Stimulated activated CD4-positive, alpha-beta T cell treated with anti-CD3 and anti-CD28 coated beads, Interleukin-4, amount 100 ng/mL, for 24 hours (primary cell): ENCODE measurements around the gene MBD2.
"Not testable (repeated sequence)": the region's sequence is repeated elsewhere in the genome, so short reads cannot be mapped to it uniquely, and the experiment has no call there.

Experiments
- DNase-seq: peaks from one replicate; pipeline ENCODE4 v3.0.0-alpha.2; 2020

Gene MBD2

GRCh38 chr18:54224379-54225014 is at the start of gene MBD2:
MBD2 (minus strand) TSS chr18:54224669; CDS start chr18:54224559, 110 bp downstream.
- peak; percentile 94 for DNase-seq

- peak; percentile 63 for DNase-seq
These were observed 45.7 kb upstream of the MBD2 start for GRCh38 chr18:54269893-54270844.

GRCh38 chr18:54268751-54269150 is 44.3 kb upstream of the MBD2 start:
- no peak for DNase-seq

GRCh38 chr18:54267701-54268100 is 43.2 kb upstream of the MBD2 start:
- DNase-seq, result no peak

- peak; percentile 44 for DNase-seq
These were observed 39.5 kb upstream of the MBD2 start for GRCh38 chr18:54263904-54264336.

- DNase-seq, result peak; percentile 73
These were observed 37.4 kb upstream of the MBD2 start for GRCh38 chr18:54261894-54262293.

GRCh38 chr18:54260396-54261072 is 36.1 kb upstream of the MBD2 start:
- no peak for DNase-seq

- not testable (repeated sequence) for DNase-seq
These were observed 33.3 kb upstream of the MBD2 start for GRCh38 chr18:54257818-54258217.

GRCh38 chr18:54257015-54257414 is 32.5 kb upstream of the MBD2 start:
- no peak for DNase-seq

GRCh38 chr18:54255141-54255540 is 30.7 kb upstream of the MBD2 start:
- DNase-seq, result no peak

GRCh38 chr18:54254265-54254758 is 29.8 kb upstream of the MBD2 start:
- DNase-seq, result no peak

- DNase-seq, result no peak
These were observed 27.3 kb upstream of the MBD2 start for GRCh38 chr18:54251606-54252390.

- no peak for DNase-seq
These were observed 26.4 kb upstream of the MBD2 start for GRCh38 chr18:54250846-54251261.

- DNase-seq, result no peak
These were observed 23.2 kb upstream of the MBD2 start for GRCh38 chr18:54247511-54248175.

GRCh38 chr18:54242327-54242726 is 17.9 kb upstream of the MBD2 start:
- no peak for DNase-seq

- no peak for DNase-seq
These were observed 17.0 kb upstream of the MBD2 start for GRCh38 chr18:54241483-54241882.

- DNase-seq, result no peak
These were observed 16.2 kb upstream of the MBD2 start for GRCh38 chr18:54240629-54241107.

- no peak for DNase-seq
These were observed 15.1 kb upstream of the MBD2 start for GRCh38 chr18:54239601-54240000.

- DNase-seq, result no peak
These were observed 14.6 kb upstream of the MBD2 start for GRCh38 chr18:54239091-54239490.

- DNase-seq, result no peak
These were observed 13.9 kb upstream of the MBD2 start for GRCh38 chr18:54238173-54238936.

GRCh38 chr18:54235871-54236270 is 11.4 kb upstream of the MBD2 start:
- no peak for DNase-seq
